Measurements from ENCODE around the gene LAMB3.

- TF ChIP-seq CTCF (IDR thresholded peaks at IDR 0.05 in 2 of 3, conservative IDR thresholded peaks at IDR 0.05 in 1 of 3; ENCODE audit: borderline replicate concordance in 1 of 3, insufficient read depth in 1 of 3, low read depth in 2 of 3, low read length in 2 of 3) (no peak), POLR2AphosphoS5 (IDR thresholded peaks at IDR 0.05; ENCODE audit: low read depth, low read length) (no peak), POLR2A (IDR thresholded peaks at IDR 0.05; ENCODE audit: borderline replicate concordance, extremely low read depth, insufficient read depth, insufficient read length) (no peak), JUND (IDR thresholded peaks at IDR 0.05) (no peak)
These were observed 68.0 kb downstream of the LAMB3 start for GRCh38 chr1:209584231-209584672.
